ENCODE measurements around the gene NAALADL2. TPM values are rescaled to one million over a fixed set of nuclear protein-coding genes. Genes with fewer than 3 reads are reported as not detected.

The NAALADL2 gene
- total RNA-seq, 1 experiment from 2014 or later: 1.6 TPM

DNA sequence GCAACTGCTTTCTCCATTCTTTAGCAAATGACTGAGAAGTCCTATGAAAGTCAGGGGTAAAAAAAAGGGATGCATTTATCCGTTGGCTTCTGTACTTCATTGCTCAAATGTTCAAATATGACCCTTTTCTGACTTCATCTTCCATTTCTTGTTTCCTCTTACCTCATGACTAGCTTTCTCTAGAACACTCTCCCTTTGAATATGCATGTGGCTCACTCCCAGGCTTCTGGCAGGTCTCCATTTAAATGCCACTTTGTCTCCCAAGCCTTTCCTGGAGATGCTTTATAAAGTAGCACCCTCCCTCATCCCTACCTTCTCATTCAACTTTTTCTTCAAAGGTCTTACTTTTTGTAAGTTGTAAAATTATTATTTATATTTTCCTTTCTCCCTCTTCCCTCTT lies 781.8 kb downstream of the NAALADL2 start:
- H3K79me2 ChIP-seq (ENCODE audit: insufficient read depth, low read length): no peaks in the 10 kb centered on the region
- no peak overlapping the region for H4K5ac ChIP-seq (ENCODE audit: insufficient read length, low read depth, low read length)
- no peak overlapping the region for H3T11ph ChIP-seq (ENCODE audit: low read length)
- TF ChIP-seq, protein P1, sequence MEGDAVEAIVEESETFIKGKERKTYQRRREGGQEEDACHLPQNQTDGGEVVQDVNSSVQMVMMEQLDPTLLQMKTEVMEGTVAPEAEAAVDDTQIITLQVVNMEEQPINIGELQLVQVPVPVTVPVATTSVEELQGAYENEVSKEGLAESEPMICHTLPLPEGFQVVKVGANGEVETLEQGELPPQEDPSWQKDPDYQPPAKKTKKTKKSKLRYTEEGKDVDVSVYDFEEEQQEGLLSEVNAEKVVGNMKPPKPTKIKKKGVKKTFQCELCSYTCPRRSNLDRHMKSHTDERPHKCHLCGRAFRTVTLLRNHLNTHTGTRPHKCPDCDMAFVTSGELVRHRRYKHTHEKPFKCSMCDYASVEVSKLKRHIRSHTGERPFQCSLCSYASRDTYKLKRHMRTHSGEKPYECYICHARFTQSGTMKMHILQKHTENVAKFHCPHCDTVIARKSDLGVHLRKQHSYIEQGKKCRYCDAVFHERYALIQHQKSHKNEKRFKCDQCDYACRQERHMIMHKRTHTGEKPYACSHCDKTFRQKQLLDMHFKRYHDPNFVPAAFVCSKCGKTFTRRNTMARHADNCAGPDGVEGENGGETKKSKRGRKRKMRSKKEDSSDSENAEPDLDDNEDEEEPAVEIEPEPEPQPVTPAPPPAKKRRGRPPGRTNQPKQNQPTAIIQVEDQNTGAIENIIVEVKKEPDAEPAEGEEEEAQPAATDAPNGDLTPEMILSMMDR (conservative IDR thresholded peaks at IDR 0.05): no peak
- peaks cover 0 to 2% of the 10 kb centered on the region in 2 experiments; a peak in 1 of 5 replicates for H3K9me3 Mint-ChIP-seq
- H3K4me1 ChIP-seq (ENCODE audit: insufficient read depth, low read length): no peaks in the 10 kb centered on the region; the same call in 1 of the 2 replicates
- WGBS (ENCODE audit: extremely low coverage, insufficient read length, low lambda C conversion rate): no CpG with 5 or more reads among the region's 1 CpG
- H3K4me1 Mint-ChIP-seq: peaks cover 0 to 6% of the 10 kb centered on the region in 2 experiments
- H3K56ac ChIP-seq (ENCODE audit: insufficient read length, low read depth, low read length): no peak overlapping the region
- no peak overlapping the region for H2BK120ac ChIP-seq (ENCODE audit: low read depth, low read length, poor library complexity, severe bottlenecking)
- H3K9me3 ChIP-seq (ENCODE audit: control insufficient read depth, low read depth, low read length): no peaks in the 10 kb centered on the region
- no peak overlapping the region for H3K4me2 ChIP-seq (ENCODE audit: insufficient read depth, insufficient read length, low read length)
- no peaks in the 10 kb centered on the region for H3K23me2 ChIP-seq (ENCODE audit: insufficient read length, low read depth, low read length, poor library complexity, severe bottlenecking)
- no peaks in the 10 kb centered on the region for H4K20me1 ChIP-seq (ENCODE audit: control insufficient read depth, insufficient read depth, insufficient read length)
- no peak for DNase-seq
- no peak overlapping the region for H2BK15ac ChIP-seq (ENCODE audit: low read depth, low read length)
- H3K14ac ChIP-seq (ENCODE audit: insufficient read depth, low read length): no peak overlapping the region
- no peak overlapping the region for H3K18ac ChIP-seq (ENCODE audit: insufficient read length, low read depth, low read length)
- H3K27ac ChIP-seq (ENCODE audit: insufficient read length, low read depth, low read length): no peak overlapping the region
- no peak overlapping the region for H3K23ac ChIP-seq (ENCODE audit: insufficient read length, low read depth, low read length)
- no peaks in the 10 kb centered on the region for H3K36me3 Mint-ChIP-seq (ENCODE audit: insufficient read depth in 1 of 3, low read depth in 3 of 3)
- no peak overlapping the region for H2BK5ac ChIP-seq (ENCODE audit: insufficient read length, low read length)
- H2AK5ac ChIP-seq (ENCODE audit: insufficient read length, low read length): no peak overlapping the region
- H4K8ac ChIP-seq (replicated peaks; ENCODE audit: insufficient read length, low read depth, low read length): no peak overlapping the region
- no peak overlapping the region for H2BK20ac ChIP-seq (ENCODE audit: low read depth, low read length, poor library complexity, severe bottlenecking)
- H2BK12ac ChIP-seq (ENCODE audit: insufficient read length, low read depth, low read length): no peak overlapping the region
- no peaks in the 10 kb centered on the region for H3K27me3 ChIP-seq (ENCODE audit: insufficient read depth, low read length)
- H3K27ac Mint-ChIP-seq: no peak overlapping the region
- no peak overlapping the region for H3K9ac ChIP-seq (ENCODE audit: extremely low read depth, insufficient read length, low read length)
- H3K79me1 ChIP-seq (ENCODE audit: insufficient read depth, low read depth, low read length, poor library complexity, severe bottlenecking): no peaks in the 10 kb centered on the region
- no peak overlapping the region for H3K4me3 Mint-ChIP-seq
- no peaks in the 10 kb centered on the region for H3K27me3 Mint-ChIP-seq (ENCODE audit: low read depth)
- H4K91ac ChIP-seq (ENCODE audit: insufficient read length, low read depth, low read length): no peak overlapping the region
- H2AFZ ChIP-seq (ENCODE audit: low read length): no peak overlapping the region
- no peak overlapping the region for H3K4ac ChIP-seq (ENCODE audit: low read depth, low read length)

All from H9 (cell line).